HepG2 (cell line): ENCODE measurements around the gene EIF3B. TPM values are rescaled to one million over a fixed set of nuclear protein-coding genes. Genes with fewer than 3 reads are reported as not detected.
A peak's percentile ranks its signal among the peaks of the same experiment; 100 is the strongest.

Source experiments
- CENPT ChIP-seq: sonication (generic); formaldehyde crosslinking; IDR thresholded peaks from 2 replicates; pipeline ENCODE4 v1.8.0; 2022; ENCODE audit warnings: low read depth, mild to moderate bottlenecking, moderate library complexity, missing genetic modification reagents
- IKZF1 ChIP-seq: fragments of 450-650 bp; IDR thresholded peaks from 2 replicates; pipeline ENCODE4 v1.7.1; 2016
- JUNB ChIP-seq: sonication (generic); formaldehyde crosslinking; IDR thresholded peaks from 2 replicates; pipeline ENCODE4 v1.8.0; 2022; ENCODE audit warnings: missing genetic modification reagents, mild to moderate bottlenecking, borderline replicate concordance
- KAT8 ChIP-seq: IDR thresholded peaks from 2 replicates; pipeline ENCODE4 v1.6.1; 2016; ENCODE audit warnings: missing genetic modification reagents, missing compliant biosample characterization
- MTA3 ChIP-seq: sonication (generic); formaldehyde crosslinking; IDR thresholded peaks from 2 replicates; pipeline ENCODE4 v1.4.0; 2020; ENCODE audit warnings: missing genetic modification reagents
- NFE2L1 ChIP-seq: sonication (generic); formaldehyde crosslinking; IDR thresholded peaks from 2 replicates; pipeline ENCODE4 v1.4.0; 2020; ENCODE audit warnings: missing genetic modification reagents, mild to moderate bottlenecking, borderline replicate concordance
- NFYB ChIP-seq: sonication (generic); formaldehyde crosslinking; IDR thresholded peaks from 2 replicates; pipeline ENCODE4 v1.4.0; 2020; ENCODE audit warnings: missing genetic modification reagents
- SMARCC2 ChIP-seq: fragments of 450-650 bp; IDR thresholded peaks from 2 replicates; pipeline ENCODE4 v1.6.1; 2017; ENCODE audit warnings: antibody characterized with exemption, mild to moderate bottlenecking
- SOX6 ChIP-seq, 2 experiments: fragments of 450-650 bp in 1 of 2; sonication (generic) in 1 of 2; formaldehyde crosslinking in 1 of 2; IDR thresholded peaks; 2 replicates each; pipeline versions ENCODE4 v1.4.0 to v1.6.1; 2017 to 2020; ENCODE audit warnings: antibody characterized with exemption in 1 of 2, mild to moderate bottlenecking in 1 of 2, missing genetic modification reagents in 1 of 2
- SRSF9 ChIP-seq: fragments of 200-400 bp; formaldehyde crosslinking; IDR thresholded peaks from 2 replicates; pipeline ENCODE4 v1.6.1; 2018; ENCODE audit warnings: borderline replicate concordance, mild to moderate bottlenecking, low read depth, low read length; ENCODE audit not compliant: insufficient read depth, poor library complexity, severe bottlenecking
- ZBTB14 ChIP-seq: sonication (generic); formaldehyde crosslinking; IDR thresholded peaks from 2 replicates; pipeline ENCODE4 v1.4.0; 2020; ENCODE audit warnings: missing genetic modification reagents
- ZBTB3 ChIP-seq: sonication (generic); formaldehyde crosslinking; IDR thresholded peaks from 2 replicates; pipeline ENCODE4 v1.4.0; 2020; ENCODE audit warnings: low read depth, mild to moderate bottlenecking, moderate library complexity, missing genetic modification reagents, borderline replicate concordance
- ZC3H4 ChIP-seq: sonication (generic); formaldehyde crosslinking; IDR thresholded peaks from 2 replicates; pipeline ENCODE4 v1.4.0; 2020; ENCODE audit warnings: missing genetic modification reagents, borderline replicate concordance
- ZNF282 ChIP-seq: fragments of 450-650 bp; IDR thresholded peaks from 2 replicates; pipeline ENCODE4 v1.6.1; 2018; ENCODE audit not compliant: partially characterized antibody
- ZNF3 ChIP-seq: IDR thresholded peaks from 2 replicates; pipeline ENCODE4 v1.7.0; 2017; ENCODE audit warnings: inconsistent platforms
- ZNF382 ChIP-seq: sonication (generic); formaldehyde crosslinking; IDR thresholded peaks from 2 replicates; pipeline ENCODE4 v1.5.0; 2020; ENCODE audit warnings: missing genetic modification reagents, mild to moderate bottlenecking, borderline replicate concordance
- ZNF646 ChIP-seq: sonication (generic); formaldehyde crosslinking; IDR thresholded peaks from 2 replicates; pipeline ENCODE4 v1.9.0; 2021; ENCODE audit warnings: mild to moderate bottlenecking, missing genetic modification reagents
- ZNF660 ChIP-seq: sonication (generic); formaldehyde crosslinking; IDR thresholded peaks from 2 replicates; pipeline ENCODE4 v1.5.1; 2020; ENCODE audit warnings: mild to moderate bottlenecking, low read depth, missing genetic modification reagents, borderline replicate concordance
- ZSCAN30 ChIP-seq: sonication (generic); formaldehyde crosslinking; IDR thresholded peaks from 2 replicates; pipeline ENCODE4 v1.5.0; 2020; ENCODE audit warnings: mild to moderate bottlenecking, missing genetic modification reagents
- polyA plus RNA-seq, 8 experiments: library from polyadenylated mRNA; depleted of rRNA in 3 of 8; stranded (reverse) in 7 of 8; unstranded in 1 of 8; fragments of >200 nt; fragmentation: Illumina TruSeq in 4 of 8; extraction: Trizol in 4 of 8; gene quantifications; 2 replicates each; pipeline versions ENCODE4 v1.2.1 to v1.2.3, GENCODE V29; 2011 to 2016; ENCODE audit warnings: low read depth in 4 of 8, missing spikeins in 1 of 8, mixed read lengths in 1 of 8; ENCODE audit not compliant: insufficient read depth in 1 of 8
- total RNA-seq, 5 experiments: library from RNA; depleted of rRNA; stranded (reverse); fragments of >200 nt; fragmentation: Illumina TruSeq; extraction: Trizol; gene quantifications; 2 replicates each; pipeline ENCODE4 v1.2.3, GENCODE V29; 2016; ENCODE audit warnings: low read depth in 1 of 5
- TF ChIP-seq, protein P1 (sequence below): sonication (generic); formaldehyde crosslinking; IDR thresholded peaks from 2 replicates; pipeline ENCODE4 v1.4.0; 2020; ENCODE audit warnings: missing genetic modification reagents

EIF3B gene
- total and polyA plus RNA-seq, 2 of the 13 experiments (the other 11 are each of a cell fraction or from before 2014, with no cell fraction given): 92.2 to 241 TPM

GRCh38 chr7:2354939-2355704, 495 bp downstream of the EIF3B start (continued):
- TF ChIP-seq ZC3H4 (CRISPR knock-in tag) (no peak), ZNF646 (CRISPR knock-in tag) (no peak), ZSCAN30 (CRISPR knock-in tag) (no peak), ZNF3 (no peak), ZNF282 (no peak), IKZF1 (no peak), NFYB (CRISPR knock-in tag) (no peak), ZBTB14 (CRISPR knock-in tag) (0 out of 2 replicates have a peak, but pooled peaks have one; percentile 6), JUNB (CRISPR knock-in tag) (no peak), SRSF9 (no peak), ZBTB3 (CRISPR knock-in tag) (no peak), ZNF660 (CRISPR knock-in tag) (no peak), SMARCC2 (no peak), KAT8 (CRISPR knock-in tag) (no peak), MTA3 (CRISPR knock-in tag) (no peak), CENPT (no peak), SOX6 (IDR thresholded peaks at IDR 0.05) (no peak), SOX6 (CRISPR knock-in tag; IDR thresholded peaks at IDR 0.05) (no peak), ZNF382 (CRISPR knock-in tag) (no peak), NFE2L1 (CRISPR knock-in tag) (no peak)
- TF ChIP-seq, protein P1, sequence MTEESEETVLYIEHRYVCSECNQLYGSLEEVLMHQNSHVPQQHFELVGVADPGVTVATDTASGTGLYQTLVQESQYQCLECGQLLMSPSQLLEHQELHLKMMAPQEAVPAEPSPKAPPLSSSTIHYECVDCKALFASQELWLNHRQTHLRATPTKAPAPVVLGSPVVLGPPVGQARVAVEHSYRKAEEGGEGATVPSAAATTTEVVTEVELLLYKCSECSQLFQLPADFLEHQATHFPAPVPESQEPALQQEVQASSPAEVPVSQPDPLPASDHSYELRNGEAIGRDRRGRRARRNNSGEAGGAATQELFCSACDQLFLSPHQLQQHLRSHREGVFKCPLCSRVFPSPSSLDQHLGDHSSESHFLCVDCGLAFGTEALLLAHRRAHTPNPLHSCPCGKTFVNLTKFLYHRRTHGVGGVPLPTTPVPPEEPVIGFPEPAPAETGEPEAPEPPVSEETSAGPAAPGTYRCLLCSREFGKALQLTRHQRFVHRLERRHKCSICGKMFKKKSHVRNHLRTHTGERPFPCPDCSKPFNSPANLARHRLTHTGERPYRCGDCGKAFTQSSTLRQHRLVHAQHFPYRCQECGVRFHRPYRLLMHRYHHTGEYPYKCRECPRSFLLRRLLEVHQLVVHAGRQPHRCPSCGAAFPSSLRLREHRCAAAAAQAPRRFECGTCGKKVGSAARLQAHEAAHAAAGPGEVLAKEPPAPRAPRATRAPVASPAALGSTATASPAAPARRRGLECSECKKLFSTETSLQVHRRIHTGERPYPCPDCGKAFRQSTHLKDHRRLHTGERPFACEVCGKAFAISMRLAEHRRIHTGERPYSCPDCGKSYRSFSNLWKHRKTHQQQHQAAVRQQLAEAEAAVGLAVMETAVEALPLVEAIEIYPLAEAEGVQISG (CRISPR knock-in tag): peak; percentile 48
